Hindlimb muscle (tissue), 1 donor: Measurements from ENCODE around the gene DUSP18. TPM values are rescaled to one million over a fixed set of nuclear protein-coding genes. Genes with fewer than 3 reads are reported as not detected.
"Not testable (repeated sequence)": the region's sequence is repeated elsewhere in the genome, so short reads cannot be mapped to it uniquely, and the experiment has no call there.

Experiments
- DNase-seq: peaks from one replicate; pipeline ENCODE4 v3.0.0-alpha.2; 2013
- polyA plus RNA-seq: library from polyadenylated mRNA; unstranded; fragments of 120-200 nt; gene quantifications from one replicate; pipeline ENCODE4 v1.2.1, GENCODE V29; 2013; ENCODE audit not compliant: insufficient read length

The DUSP18 gene
- polyA plus RNA-seq, 1 donor, result 4.3 TPM

GRCh38 chr22:30640361-30640760, 27.3 kb downstream of the DUSP18 start:
- no peak for DNase-seq

- no peak for DNase-seq
Observed at GRCh38 chr22:30637701-30638114, 30.0 kb downstream of the DUSP18 start.

GRCh38 chr22:30636226-30637077, 31.2 kb downstream of the DUSP18 start:
- no peak for DNase-seq

- peak; percentile 83 for DNase-seq
Observed at GRCh38 chr22:30635273-30636225, 32.1 kb downstream of the DUSP18 start, which contains the start of gene SLC35E4. Gene SLC35E4 (plus strand): TSS chr22:30635781. CDS start chr22:30636451, 670 bp downstream.

- peak; percentile 80 for DNase-seq
Observed at GRCh38 chr22:30634471-30635233, 33.0 kb downstream of the DUSP18 start.

GRCh38 chr22:30631469-30631868, 36.2 kb downstream of the DUSP18 start:
- not testable (repeated sequence) for DNase-seq

GRCh38 chr22:30628491-30628890, 39.2 kb downstream of the DUSP18 start:
- no peak for DNase-seq

- DNase-seq, result no peak
Observed at GRCh38 chr22:30627471-30627870, 40.2 kb downstream of the DUSP18 start.

GRCh38 chr22:30626413-30626812, 41.3 kb downstream of the DUSP18 start:
- DNase-seq, result no peak

- not testable (repeated sequence) for DNase-seq
Observed at GRCh38 chr22:30619909-30620308, 47.8 kb downstream of the DUSP18 start.

GRCh38 chr22:30617819-30618218, 49.9 kb downstream of the DUSP18 start:
- DNase-seq, result no peak

GRCh38 chr22:30615543-30615954, 52.1 kb downstream of the DUSP18 start:
- no peak for DNase-seq

- DNase-seq, result no peak
Observed at GRCh38 chr22:30614879-30615278, 52.8 kb downstream of the DUSP18 start.

- DNase-seq, result no peak
Observed at GRCh38 chr22:30614268-30614667, 53.4 kb downstream of the DUSP18 start.

GRCh38 chr22:30612789-30613188, 54.9 kb downstream of the DUSP18 start:
- no peak for DNase-seq

Other genes with a start within 250 kb of the DUSP18 start
- 6.9 TPM for gene MTFP1, start 242.1 kb downstream of the DUSP18 start, polyA plus RNA-seq
- gene SEC14L3, start 195.9 kb downstream of the DUSP18 start, polyA plus RNA-seq, result not detected
- 0.45 TPM for gene SEC14L4, start 162.2 kb downstream of the DUSP18 start, polyA plus RNA-seq
- gene SEC14L6, start 121.1 kb downstream of the DUSP18 start, polyA plus RNA-seq, result 0.19 TPM
- gene GAL3ST1, start 93.2 kb downstream of the DUSP18 start, polyA plus RNA-seq, result 6.5 TPM
- gene PES1, start 76.0 kb downstream of the DUSP18 start, polyA plus RNA-seq, result 51.6 TPM
- 7.0 TPM for gene TCN2, start 60.7 kb downstream of the DUSP18 start, polyA plus RNA-seq
- gene SLC35E4, start 32.1 kb downstream of the DUSP18 start, polyA plus RNA-seq, result 3.1 TPM
- gene OSBP2, start 27.0 kb upstream of the DUSP18 start, polyA plus RNA-seq, result 4.4 TPM